Caki2 (cell line): ENCODE measurements around the gene RAB11B. TPM values are rescaled to one million over a fixed set of nuclear protein-coding genes. Genes with fewer than 3 reads are reported as not detected.
A peak's percentile ranks its signal among the peaks of the same experiment; 100 is the strongest.
"Not testable (repeated sequence)": the region's sequence is repeated elsewhere in the genome, so short reads cannot be mapped to it uniquely, and the experiment has no call there.

Experiments
- DNase-seq: peaks from one replicate; pipeline ENCODE4 v3.0.0-alpha.2; 2015; ENCODE audit warnings: low read depth
- in situ Hi-C: cut with HindIII; loops from 2 replicates; pipeline ENCODE4 v1.10.0; 2016; ENCODE audit warnings: low sequenced_read_pairs, low pct_unique_long_range_greater_than_20kb, mixed read lengths
- total RNA-seq: library from RNA; depleted of rRNA; stranded (reverse); fragments of >200 nt; shearing (Covaris generic); gene quantifications from 2 replicates; pipeline ENCODE4 v1.2.3, GENCODE V29; 2014; ENCODE audit warnings: low replicate concordance; rRNA removed

The RAB11B gene
- 14.4 and 21.3 TPM in 2 replicates for total RNA-seq

DNA sequence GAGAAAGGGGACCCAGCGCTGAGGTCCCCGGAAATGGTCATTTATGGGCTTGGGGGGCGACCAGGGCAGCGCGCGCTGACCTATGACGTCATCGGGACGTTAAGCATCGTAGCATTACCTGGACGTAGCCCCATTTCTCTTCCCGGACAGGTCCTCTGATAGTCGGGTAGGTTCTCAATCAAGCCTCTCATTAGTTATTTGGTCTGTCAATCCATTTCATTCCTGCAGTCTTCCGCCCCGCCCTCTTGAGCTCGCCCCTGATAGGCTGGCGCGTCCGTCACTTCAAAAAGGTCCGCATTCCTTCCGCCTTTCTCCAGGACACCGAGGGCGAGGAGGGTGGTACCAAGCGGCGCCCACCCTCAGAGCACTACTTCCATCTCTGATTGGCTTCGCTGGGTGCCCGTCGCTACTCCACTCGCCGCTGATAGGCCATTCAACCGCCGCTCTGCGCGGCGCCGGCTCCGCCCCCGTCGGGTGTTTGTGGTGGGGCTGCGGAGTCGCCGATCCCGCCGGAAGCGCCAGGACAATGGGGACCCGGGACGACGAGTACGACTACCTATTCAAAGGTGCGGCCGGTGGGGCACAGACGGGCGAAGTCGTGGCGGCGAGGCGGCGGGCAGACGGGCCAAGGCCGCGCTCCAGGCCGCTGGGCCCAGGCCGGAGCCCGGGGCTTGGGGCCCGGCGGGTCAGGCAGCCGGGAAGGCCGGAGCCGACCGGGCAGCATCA is at the start of gene RAB11B:
RAB11B (plus strand) TSS at position 470 of the 726 bp plus-strand sequence; CDS start at position 527, 57 bp downstream.
- in situ Hi-C loops = no loop called here
- peak; percentile 99 for DNase-seq

DNA sequence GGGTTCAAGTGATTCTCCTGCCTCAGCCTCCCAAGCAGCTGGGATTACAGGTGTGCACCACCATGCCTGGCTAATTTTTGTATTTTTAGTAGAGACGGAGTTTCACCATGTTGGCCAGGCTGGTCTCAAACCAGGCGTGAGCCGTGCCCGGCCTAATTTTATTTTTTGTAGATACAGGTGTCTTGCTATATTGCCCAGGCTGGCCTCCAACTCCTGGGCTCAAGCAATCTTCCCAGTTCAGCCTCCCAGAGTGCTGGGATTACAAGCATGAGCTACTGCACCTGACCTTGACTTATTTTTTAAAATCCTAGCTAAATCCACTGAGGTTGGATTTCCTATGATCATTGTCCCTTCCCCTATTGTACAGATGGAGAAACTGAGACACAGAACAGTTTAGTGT is 48.7 kb upstream of the RAB11B start:
- DNase-seq, in situ Hi-C loops: not testable (repeated sequence)

DNA sequence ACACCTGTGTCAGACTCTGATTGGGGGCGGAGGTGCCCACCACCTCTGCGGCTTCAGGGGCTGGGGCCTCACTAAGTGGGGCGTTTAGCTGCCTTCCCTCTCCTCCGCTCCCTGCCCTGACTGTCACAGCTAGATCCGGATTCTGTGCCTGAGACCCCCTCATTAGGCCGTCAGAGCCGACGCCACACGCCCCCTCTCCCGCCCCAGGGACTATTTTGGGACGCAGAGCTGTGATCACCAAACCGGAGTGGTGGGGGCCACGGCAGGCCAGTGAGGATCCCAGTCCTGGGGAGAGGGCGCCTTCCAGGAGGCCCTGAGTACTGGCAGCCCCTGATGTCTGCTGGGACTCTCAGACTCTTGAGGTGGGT is 47.9 kb upstream of the RAB11B start:
- in situ Hi-C loops = no loop called here
- DNase-seq = no peak

DNA sequence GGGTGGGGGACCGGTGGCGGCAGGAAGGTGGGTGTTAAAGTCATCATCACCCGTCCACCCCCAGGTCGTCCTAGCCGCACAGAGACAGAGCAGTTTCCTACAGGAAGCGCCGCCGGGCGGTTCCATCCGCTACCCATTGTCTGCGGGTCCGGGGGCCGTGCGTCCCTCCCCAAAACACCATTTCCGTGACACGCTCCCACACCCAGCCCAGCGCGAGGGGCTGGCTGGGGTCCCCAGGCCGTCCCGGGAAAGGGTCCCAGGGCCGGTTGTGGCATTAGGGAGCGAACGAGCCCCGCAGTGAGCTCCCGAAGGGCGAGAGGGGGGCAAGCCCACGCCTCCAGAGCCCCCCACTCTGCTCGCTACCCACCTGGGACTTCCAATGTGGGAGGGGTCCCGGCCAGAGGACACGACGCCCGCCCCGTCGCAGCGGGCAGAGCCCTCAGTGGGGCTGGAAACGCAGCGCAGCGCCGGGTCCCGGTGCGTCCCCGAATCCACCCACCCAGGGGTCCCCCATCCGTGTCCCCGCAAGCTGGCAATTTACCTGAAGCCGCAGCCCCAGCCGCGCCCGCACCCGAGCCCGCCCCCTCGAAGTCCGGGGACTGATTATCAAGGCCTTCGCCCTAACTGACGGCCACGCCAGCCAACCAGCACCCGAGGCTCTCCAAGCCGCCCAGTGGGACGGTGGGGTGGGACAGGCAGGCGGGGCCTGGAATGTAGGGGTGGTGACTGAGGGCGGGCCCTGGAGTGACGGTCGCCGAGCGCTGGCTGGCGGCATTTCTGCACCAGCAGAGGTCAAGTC is 47.3 kb upstream of the RAB11B start, which contains the start of gene KANK3:
KANK3 (minus strand) TSS at position 579 of the 799 bp plus-strand sequence. CDS start 5,434 bp downstream, outside the sequence.
- in situ Hi-C loops = no loop called here
- peak; percentile 77 for DNase-seq

DNA sequence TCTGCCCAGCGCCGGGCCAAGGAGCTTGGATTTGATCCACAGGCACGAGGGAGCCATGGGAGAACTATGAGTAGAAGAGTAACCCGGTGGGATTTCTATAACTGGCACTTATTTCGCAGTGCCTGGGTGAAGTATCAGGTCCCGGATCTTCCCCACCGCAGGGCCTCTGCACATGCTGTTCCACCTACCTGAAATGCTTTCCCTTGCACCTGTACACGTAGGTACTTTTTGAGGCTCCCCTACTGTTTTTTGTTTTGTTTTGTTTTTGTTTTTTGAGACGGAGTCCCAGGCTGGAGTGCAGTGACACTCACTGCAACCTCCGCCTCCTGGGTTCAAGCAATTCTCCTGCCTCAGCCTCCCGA is 46.7 kb upstream of the RAB11B start:
- in situ Hi-C loops = no loop called here
- no peak for DNase-seq

DNA sequence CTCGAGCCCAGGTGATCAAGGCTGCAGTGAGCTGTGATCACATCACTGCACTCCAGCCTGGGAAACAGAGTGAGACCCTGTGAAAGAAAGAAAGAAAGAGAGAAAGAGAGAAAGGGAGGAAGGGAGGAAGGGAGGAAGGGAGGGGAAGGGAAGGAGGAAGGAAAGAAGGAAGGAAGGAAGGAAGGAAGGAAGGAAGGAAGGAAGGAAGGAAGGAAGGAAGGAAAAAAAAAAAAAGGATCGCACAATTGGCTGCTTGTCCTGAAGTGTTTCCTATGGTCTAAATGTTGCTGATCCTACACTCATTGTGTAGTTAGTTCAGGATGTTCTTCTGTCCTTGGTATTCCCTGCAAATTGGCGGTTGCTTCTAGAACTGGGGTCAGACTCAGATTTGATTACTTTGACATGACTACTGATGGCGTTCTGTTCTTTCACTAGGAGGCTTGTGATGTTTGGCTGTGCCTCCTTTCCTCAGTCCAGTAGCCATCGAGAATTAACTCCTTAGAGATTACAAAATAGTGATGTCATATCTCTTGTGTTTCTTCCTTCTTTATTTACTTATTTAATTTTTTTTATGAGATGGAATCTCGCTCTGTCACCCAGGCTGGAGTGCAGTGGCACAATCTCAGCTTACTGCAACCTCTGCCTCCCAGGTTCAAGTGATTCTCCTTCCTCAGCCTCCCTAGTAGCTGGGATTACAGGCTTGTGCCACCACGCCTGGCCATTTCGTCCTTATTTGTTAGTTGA is 40.4 kb upstream of the RAB11B start:
- in situ Hi-C loops, DNase-seq: not testable (repeated sequence)

DNA sequence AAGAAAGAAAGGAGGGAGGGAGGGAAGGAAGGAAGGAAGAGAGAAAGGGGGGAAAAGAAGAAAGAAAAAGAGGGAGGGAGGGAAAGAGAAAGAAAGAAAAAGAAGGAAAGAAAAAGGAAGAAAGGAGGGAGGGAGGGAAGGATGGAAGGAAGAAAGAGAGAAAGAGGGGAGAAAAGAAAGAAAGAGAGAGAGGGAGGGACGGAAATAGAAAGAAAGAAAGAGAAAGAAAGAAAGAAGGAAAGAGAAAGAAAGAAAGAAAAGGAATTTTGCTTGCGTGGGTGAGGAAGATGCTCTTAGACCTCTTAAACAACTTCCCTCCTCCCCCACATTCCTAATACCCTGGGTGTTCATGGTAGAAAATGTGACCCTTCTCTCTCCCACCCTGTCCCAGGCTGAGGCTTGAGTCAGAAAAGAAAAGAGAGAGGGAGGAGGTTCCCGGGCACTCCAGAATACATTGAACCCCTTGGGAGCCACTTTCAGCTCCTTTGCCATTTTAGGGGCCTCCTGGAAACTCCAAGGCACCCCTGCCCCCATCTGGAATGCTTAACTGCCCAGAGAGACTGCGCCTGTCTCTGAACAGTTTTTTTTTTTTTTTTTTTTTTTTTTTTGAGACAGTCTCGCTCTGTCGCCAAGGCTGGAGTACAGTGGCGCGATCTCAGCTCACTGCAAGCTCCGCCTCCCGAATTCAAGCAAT is 37.9 kb upstream of the RAB11B start:
- in situ Hi-C loops = no loop called here

DNA sequence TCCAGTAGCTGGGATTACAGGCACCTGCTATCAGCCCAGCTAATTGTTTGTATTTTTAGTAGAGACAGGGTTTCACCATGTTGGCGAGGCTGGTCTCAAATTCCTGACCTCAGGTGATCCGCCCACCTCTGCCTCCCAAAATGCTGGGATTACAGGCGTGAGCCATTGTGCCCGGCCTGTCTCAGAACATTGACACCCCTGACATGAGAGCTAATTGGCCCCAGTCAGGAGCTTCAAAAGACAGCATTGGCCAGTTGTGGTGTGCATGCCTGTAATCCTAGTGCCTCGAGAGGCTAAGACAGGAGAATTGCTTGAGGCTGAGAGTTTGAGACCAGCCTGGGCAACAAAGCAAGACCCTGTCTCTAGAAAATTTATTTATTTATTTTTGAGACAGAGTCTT is 37.3 kb upstream of the RAB11B start:
- in situ Hi-C loops, DNase-seq: not testable (repeated sequence)

More for the DNA sequence above, 37.9 kb upstream of the RAB11B start:
- no peak for DNase-seq

DNA sequence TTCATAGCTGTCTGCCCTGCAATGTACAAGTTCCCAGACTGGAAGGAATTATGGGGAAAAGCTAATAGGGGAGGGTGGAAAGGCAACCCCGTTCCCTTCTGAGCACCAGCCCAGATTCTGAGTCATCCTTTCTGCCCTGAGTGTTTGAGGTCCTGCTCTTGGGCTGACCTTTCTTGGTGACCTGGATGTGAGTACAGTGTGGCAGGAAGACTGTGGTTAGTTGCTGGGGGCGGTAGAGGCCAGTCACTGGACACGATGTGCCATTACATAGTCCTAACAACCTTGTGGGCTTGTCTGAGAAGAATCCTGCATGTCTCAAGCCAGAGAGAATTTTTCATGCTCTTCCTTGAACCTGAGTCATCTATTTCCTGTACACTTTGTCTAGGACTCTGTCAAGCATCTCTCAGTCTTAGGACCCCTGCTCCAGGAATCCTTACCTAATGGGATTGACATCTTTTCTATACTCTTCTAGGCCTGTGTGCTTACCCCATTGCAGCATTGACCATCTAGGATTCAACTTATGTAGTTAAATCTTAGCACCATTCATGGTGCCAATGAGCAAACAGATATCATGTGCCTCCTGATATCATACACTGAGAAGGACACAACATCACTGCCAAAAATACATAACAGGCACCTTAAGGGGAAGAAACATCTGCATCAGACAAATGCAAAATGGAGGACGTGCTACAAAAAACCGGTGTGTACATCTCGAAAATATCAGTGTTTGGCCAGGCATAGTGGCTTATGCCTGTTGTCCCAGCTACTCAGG is 34.3 kb upstream of the RAB11B start:
- in situ Hi-C loops = no loop called here
- peak; percentile 87 for DNase-seq

DNA sequence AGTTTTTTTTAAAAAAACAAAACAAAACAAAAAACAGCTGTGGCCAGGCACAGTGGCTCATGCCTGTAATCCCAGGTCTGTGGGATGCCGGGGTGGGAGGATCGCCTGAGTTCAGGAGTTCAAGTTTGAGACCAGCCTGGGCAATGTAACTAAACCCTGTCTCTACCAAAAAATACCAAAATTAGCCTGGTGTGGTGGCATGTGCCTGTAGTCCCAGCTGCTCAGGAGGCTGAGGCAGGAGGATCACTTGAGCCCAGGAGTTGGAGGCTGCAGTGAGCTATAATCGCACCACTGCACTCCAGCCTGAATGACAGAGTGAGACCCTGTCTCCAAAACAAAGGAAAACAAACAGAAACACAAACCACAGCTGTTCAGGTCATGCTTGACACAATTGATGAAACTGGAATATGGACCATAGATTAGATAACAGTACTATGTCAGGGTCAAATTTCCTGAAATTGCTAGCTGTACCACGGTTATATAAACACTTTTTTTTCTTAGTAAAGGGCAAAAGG is 33.1 kb upstream of the RAB11B start:
- in situ Hi-C loops = no loop called here
- no peak for DNase-seq

DNA sequence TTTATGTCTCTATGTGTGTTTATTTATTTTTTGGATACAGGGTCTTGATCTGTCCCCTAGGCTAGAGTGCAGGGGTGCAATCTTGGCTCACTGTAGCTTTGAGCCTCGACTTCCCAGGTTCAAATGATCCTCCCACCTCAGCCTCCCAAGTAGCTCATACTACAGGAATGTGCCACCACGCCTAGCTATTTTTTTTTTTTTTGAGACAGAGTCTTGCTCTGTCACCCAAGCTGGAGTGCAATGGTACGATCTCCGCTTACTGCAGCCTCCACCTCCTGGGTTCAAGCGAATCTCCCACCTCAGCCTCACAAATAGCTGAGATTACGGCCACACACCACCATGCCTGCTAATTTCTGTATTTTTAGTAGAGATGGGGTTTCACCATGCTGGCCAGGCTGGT is 31.2 kb upstream of the RAB11B start:
- in situ Hi-C loops = no loop called here
- DNase-seq = no peak

DNA sequence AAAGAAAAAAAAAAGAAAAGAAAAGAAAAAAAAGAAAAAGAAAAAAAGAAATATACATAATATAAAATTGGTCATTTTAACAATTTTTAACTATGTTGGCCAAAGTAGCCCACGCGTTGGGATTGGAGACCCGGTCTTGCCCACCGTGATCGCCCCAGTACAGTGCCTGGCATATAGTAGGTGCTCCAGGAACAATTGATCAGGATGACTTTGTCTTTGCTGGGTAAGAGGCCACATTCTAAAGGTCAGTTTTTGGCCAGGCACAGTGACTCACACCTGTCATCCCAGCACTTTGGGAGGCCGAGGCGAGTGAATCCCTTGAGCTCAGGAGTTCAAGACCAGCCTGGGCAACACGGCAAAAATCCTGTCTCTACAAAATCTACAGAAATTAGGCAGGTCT is 30.0 kb upstream of the RAB11B start:
- no peak for DNase-seq
- in situ Hi-C loops = no loop called here

DNA sequence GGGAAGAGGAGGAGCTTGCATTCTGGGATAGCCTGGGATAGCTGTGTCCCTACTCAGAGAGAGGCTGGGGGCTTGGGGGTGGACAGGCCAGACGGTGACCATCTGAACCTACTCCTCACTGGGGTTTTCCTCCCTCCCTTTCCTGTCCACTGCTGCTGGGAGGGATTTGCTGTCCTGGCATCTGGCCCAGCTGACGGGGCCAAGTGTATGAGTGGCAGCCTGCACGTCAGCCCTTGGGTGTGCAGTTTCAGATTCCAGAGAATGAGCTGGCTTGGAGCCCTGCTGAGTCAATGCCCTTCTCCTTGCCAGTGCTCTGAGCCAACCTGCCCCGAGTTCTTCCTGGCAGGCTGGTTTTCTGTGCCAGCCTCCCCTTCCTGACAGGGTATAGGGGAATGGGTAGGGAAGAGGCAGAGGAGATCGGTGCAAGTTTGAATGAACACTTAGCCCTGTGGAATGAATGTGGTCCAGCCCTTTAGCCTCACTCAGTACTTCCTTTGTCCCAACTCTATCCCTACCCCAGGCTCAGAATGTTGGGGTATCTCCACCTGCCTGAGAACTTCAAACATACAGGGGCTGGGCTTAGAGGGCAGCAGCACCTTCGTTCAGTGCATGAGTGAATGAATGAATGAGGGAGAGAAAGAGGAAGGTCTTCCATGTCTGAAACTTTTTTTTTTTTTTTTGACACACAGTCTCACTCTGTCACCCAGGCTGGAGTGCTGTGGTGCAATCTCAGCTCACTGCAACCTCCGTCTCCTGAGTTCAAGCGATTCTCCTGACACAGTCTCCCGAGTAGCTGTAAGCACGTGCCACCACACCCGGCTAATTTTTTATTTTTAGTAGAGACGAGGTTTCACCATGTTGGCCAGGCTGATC is 28.0 kb upstream of the RAB11B start:
- peak; percentile 90 for DNase-seq
- in situ Hi-C loops = no loop called here

DNA sequence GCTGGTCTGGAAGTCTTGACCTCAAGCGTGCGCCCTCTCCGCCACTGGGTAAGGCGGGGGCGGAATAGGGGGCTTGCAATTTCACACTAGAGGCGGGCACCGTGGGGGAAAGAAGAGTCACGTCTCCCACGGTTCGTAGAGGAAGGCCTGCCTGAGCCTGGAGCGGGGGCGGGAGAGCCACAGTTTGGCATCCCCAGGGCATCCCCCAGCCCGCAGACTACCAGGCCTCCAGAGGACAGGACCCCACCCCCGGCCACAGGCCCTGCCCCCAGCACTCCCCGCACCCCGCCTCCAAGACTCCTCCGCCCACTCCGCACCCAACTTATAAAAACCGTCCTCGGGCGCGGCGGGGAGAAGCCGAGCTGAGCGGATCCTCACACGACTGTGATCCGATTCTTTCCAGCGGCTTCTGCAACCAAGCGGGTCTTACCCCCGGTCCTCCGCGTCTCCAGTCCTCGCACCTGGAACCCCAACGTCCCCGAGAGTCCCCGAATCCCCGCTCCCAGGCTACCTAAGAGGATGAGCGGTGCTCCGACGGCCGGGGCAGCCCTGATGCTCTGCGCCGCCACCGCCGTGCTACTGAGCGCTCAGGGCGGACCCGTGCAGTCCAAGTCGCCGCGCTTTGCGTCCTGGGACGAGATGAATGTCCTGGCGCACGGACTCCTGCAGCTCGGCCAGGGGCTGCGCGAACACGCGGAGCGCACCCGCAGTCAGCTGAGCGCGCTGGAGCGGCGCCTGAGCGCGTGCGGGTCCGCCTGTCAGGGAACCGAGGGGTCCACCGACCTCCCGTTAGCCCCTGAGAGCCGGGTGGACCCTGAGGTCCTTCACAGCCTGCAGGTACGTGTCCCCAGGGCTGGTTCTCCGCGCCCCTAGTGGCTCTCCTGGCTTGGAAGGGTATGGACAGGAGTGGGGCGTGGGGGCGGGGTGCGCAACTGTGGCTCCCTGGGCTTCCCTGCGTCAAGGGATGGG is 26.1 kb upstream of the RAB11B start, which contains the start of gene ANGPTL4:
ANGPTL4 (plus strand) TSS at position 353 of the 969 bp plus-strand sequence; CDS start at position 520, 167 bp downstream.
- in situ Hi-C loops = no loop called here
- DNase-seq = peak; percentile 78

DNA sequence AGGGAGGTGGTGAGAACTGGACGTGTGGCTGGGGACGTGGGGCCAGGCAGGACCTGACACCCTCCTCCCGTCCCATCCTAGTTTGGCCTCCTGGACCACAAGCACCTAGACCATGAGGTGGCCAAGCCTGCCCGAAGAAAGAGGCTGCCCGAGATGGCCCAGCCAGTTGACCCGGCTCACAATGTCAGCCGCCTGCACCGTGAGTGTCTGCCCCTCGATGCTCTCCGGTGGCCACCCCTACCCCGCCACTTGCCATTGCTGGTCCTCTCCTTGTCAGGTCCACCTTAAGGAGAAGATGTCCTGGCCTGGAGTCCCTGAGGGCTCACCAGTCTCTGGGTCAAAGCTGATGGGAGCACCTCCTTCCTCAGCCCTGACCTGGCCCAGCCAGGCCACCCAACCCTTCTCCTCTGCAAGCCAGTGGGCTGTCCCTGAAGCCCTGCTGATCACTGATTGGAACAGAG is 24.0 kb upstream of the RAB11B start:
- in situ Hi-C loops = no loop called here
- no peak for DNase-seq
